Naive thymus-derived CD4-positive, alpha-beta T cell (primary cell): ENCODE measurements around the gene ZKSCAN1. TPM values are rescaled to one million over a fixed set of nuclear protein-coding genes. Genes with fewer than 3 reads are reported as not detected.

Source experiments
- ATAC-seq: fragments of 150-1000 bp; cut with Tn5 transposase; 2 replicates; pipeline ENCODE4 v1.10.0; 2021; ENCODE audit warnings: mild to moderate bottlenecking, moderate library complexity
- CTCF ChIA-PET: fragments of 350-600 bp; sonication (Branson Sonifier 250); formaldehyde crosslinking; loops from one replicate; lab custom pipeline; 2021; ENCODE audit warnings: antibody characterized with exemption; lab: Charles Lee
- POLR2A ChIA-PET: fragments of 350-600 bp; sonication (Branson Sonifier 250); formaldehyde crosslinking; loops from one replicate; lab custom pipeline; 2021; ENCODE audit warnings: antibody characterized with exemption, inconsistent platforms; lab: Charles Lee
- DNase-seq, 9 donors: peaks; one replicate each; pipeline versions ENCODE4 v3.0.0 to v3.0.0-alpha.2; 2020 to 2022; ENCODE audit warnings: mixed read lengths in 1 of 9
- H3K27ac ChIP-seq: one replicate; pipeline ENCODE4 v1.7.0; 2013; ENCODE audit warnings: mild to moderate bottlenecking, low read depth, low read length, moderate library complexity
- H3K27me3 ChIP-seq, 2 donors: one replicate each; pipeline ENCODE4 v1.7.0; 2013; ENCODE audit warnings: low read length in 2 of 2, mild to moderate bottlenecking in 2 of 2, moderate library complexity in 2 of 2; ENCODE audit not compliant: control insufficient read depth in 2 of 2, insufficient read depth in 2 of 2
- H3K36me3 ChIP-seq, 3 experiments: 1 replicate in 2 of 3; 2 replicates in 1 of 3; pipeline ENCODE4 v1.7.0; 2013; ENCODE audit warnings: low read length in 3 of 3, mild to moderate bottlenecking in 3 of 3, moderate library complexity in 1 of 3; ENCODE audit not compliant: insufficient read depth in 3 of 3, control insufficient read depth in 2 of 3
- H3K4me1 ChIP-seq, 2 donors: one replicate each; pipeline ENCODE4 v1.7.0; 2013; ENCODE audit warnings: low read length in 2 of 2, mild to moderate bottlenecking in 2 of 2, moderate library complexity in 1 of 2; ENCODE audit not compliant: control insufficient read depth in 2 of 2, insufficient read depth in 2 of 2
- H3K4me3 ChIP-seq: 2 replicates; pipeline ENCODE4 v1.7.0; 2013; ENCODE audit warnings: mild to moderate bottlenecking, low read length
- H3K9me3 ChIP-seq, 3 experiments: 1 replicate in 2 of 3; 2 replicates in 1 of 3; pipeline ENCODE4 v1.7.0; 2013; ENCODE audit warnings: low read length in 3 of 3; ENCODE audit not compliant: control insufficient read depth in 2 of 3
- H3K27ac Mint-ChIP-seq, 9 donors: one replicate each; pipeline ENCODE4 v1.8.0; 2020 to 2022; ENCODE audit warnings: mixed read lengths in 9 of 9, mild to moderate bottlenecking in 8 of 9, moderate library complexity in 5 of 9, inconsistent platforms in 2 of 9
- H3K27me3 Mint-ChIP-seq, 5 donors: one replicate each; pipeline ENCODE4 v1.8.0; 2021 to 2022; ENCODE audit warnings: mixed read lengths in 5 of 5, mild to moderate bottlenecking in 1 of 5
- H3K36me3 Mint-ChIP-seq, 5 donors: one replicate each; pipeline ENCODE4 v1.8.0; 2020 to 2022; ENCODE audit warnings: mixed read lengths in 5 of 5, mild to moderate bottlenecking in 3 of 5, inconsistent platforms in 1 of 5
- H3K4me1 Mint-ChIP-seq, 7 donors: one replicate each; pipeline ENCODE4 v1.8.0; 2020 to 2022; ENCODE audit warnings: mixed read lengths in 7 of 7, mild to moderate bottlenecking in 3 of 7, inconsistent platforms in 1 of 7
- H3K4me3 Mint-ChIP-seq, 10 donors: one replicate each; pipeline ENCODE4 v1.8.0; 2020 to 2022; ENCODE audit warnings: mild to moderate bottlenecking in 10 of 10, mixed read lengths in 10 of 10, moderate library complexity in 6 of 10, inconsistent platforms in 2 of 10
- H3K9me3 Mint-ChIP-seq, 11 donors: one replicate each; pipeline ENCODE4 v1.8.0; 2020 to 2022; ENCODE audit warnings: mixed read lengths in 11 of 11, mild to moderate bottlenecking in 4 of 11, inconsistent platforms in 1 of 11, moderate library complexity in 1 of 11
- intact Hi-C, 2 donors: fragments of 100-400 bp; cut with micrococcal nuclease; formaldehyde crosslinking; loops; one replicate each; pipeline ENCODE4 v1.15.1; 2023
- polyA plus RNA-seq, 2 donors: library from polyadenylated mRNA; unstranded; fragments of 300-500 nt; fragmentation: Illumina TruSeq; gene quantifications; one replicate each; pipeline ENCODE4 v1.2.3, GENCODE V29; 2021
- total RNA-seq, 6 experiments: library from RNA in 5 of 6; stranded (reverse) in 5 of 6; gene quantifications; 1 replicate in 5 of 6; 2 replicates in 1 of 6; pipeline ENCODE4 v1.2.3 and lab custom pipeline; 2021 to 2026

Gene ZKSCAN1
- total and polyA plus RNA-seq, 7 experiments from 2014 or later: 47.0 to 103 (median 57.5) TPM

DNA sequence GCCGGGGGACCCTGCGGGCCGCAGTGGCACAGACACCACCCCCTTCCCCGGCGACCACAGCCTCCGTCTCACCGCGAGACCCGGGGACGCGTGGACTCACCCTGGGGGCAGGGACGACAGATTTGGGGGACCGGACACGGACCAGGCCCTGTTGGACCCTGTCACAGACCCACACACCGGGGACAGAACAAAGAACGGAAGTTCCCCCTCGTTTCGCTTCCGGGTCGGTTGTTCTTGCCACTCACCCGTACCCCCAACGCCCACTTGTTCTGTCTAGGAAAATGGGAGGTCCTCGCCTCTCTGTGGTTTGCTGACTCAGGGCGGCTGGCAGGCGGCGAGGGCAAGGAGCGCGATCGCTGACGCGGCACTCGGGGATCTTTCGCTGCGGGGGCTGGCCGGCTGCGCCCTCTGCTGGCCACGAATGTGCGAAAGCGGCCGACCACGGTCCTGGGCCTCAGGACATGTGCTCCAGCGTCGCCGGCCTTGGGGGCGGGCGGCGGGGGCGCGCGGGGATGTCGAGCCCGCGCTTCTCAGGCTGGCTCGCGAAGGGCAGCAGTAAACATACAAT, 66.2 kb downstream of the ZKSCAN1 start, which contains the start of gene ZNF3:
TSS of gene ZNF3 (minus strand) at position 189 of the 568 bp plus-strand sequence. CDS start 4,366 bp downstream, outside the sequence.
- intact Hi-C loops: loop anchor here (1.0 to 10.0 kb wide), 26 partner anchors 8 to 1171 kb away; partner anchors contain the start of genes BUD31 (in 2 of the 2), MBLAC1 (in 2 of the 2), PDAP1 (in 2 of the 2) and TRIM4 (in 2 of the 2)
- H3K9me3 Mint-ChIP-seq: peaks cover 0 to 3% (median 0%) of the 10 kb centered on the region in 11 donors
- peak within 1 kb of the TSS; percentile 78 for H3K4me3 ChIP-seq

DNA sequence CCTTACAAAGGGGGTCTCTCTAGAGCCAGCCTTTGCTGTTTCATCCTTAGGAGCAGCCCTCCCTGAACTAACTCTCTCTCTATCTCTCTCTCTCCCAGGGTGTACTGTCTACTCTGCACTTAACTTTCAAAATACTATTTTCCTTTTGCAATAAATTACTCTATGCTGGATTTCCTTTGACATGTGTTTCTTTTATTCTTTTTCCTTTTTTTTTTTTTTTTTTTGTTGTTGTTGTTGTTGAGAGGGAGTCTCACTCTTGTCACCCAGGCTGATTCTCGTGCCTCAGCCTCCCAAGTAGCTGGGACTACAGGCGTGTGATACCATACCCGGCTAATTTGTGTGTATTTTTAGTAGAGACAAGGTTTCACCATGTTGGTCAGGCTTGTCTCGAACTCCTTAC, 67.6 kb downstream of the ZKSCAN1 start:
- H3K27me3 Mint-ChIP-seq: peaks cover 0 to 19% (median 0%) of the 10 kb centered on the region in 5 donors
- H3K4me1 ChIP-seq: peaks cover 5 to 19% of the 10 kb centered on the region in 2 donors
- peak overlapping the region; percentile 61 to 94 (median 84) for H3K27ac Mint-ChIP-seq
- CTCF ChIA-PET: interaction anchor here (0.6 to 1.1 kb wide), 4 partner anchors 48 to 175 kb away, joined by 3 to 6 read pairs (median 6); no protein-coding TSS in a partner anchor
- no peak for DNase-seq
- H3K4me1 Mint-ChIP-seq: peaks cover 26 to 50% (median 39%) of the 10 kb centered on the region in 7 donors
- no peak for ATAC-seq
- no peak overlapping the region for H3K4me3 ChIP-seq
- intact Hi-C loops: loop anchor here (1.0 to 10.0 kb wide), 7 partner anchors 17 to 678 kb away; partner anchors contain the start of genes BUD31 (in 1 of the 2), FBXO24 (in 1 of the 2), LRCH4 (in 1 of the 2) and MBLAC1 (in 1 of the 2)
- peak overlapping the region; percentile 76 to 95 (median 92) for H3K4me3 Mint-ChIP-seq
- peaks cover 0 to 13% (median 0%) of the 10 kb centered on the region in 3 experiments for H3K36me3 ChIP-seq
- no peaks in the 10 kb centered on the region for H3K9me3 ChIP-seq
- peaks cover 5 to 12% (median 7%) of the 10 kb centered on the region in 5 donors for H3K36me3 Mint-ChIP-seq
- H3K27ac ChIP-seq: no peak overlapping the region
- peaks cover 0 to 2% (median 0%) of the 10 kb centered on the region in 11 donors for H3K9me3 Mint-ChIP-seq
- H3K27me3 ChIP-seq: no peaks in the 10 kb centered on the region
- POLR2A ChIA-PET: interaction anchor here (0.6 to 2.0 kb wide), 10 partner anchors 8 to 459 kb away, joined by 3 to 9 read pairs (median 4); partner anchors contain the start of genes AP4M1 and MCM7

More for the DNA sequence above, 66.2 kb downstream of the ZKSCAN1 start, which contains the start of gene ZNF3:
- POLR2A ChIA-PET: interaction anchor here (0.7 to 2.0 kb wide), 11 partner anchors 8 to 594 kb away, joined by 3 to 9 read pairs (median 5); partner anchors contain the start of genes AP4M1, MCM7, TRIM4 and ZKSCAN1
- Mint-ChIP-seq H3K27ac (peak within 1 kb of the TSS; percentile 64 to 98 (median 91)), H3K27me3 (peaks cover 0 to 19% (median 0%) of the 10 kb centered on the region in 5 donors), H3K4me3 (peak within 1 kb of the TSS; percentile 89 to 96 (median 92)), H3K36me3 (peaks cover 5 to 18% (median 12%) of the 10 kb centered on the region in 5 donors), H3K4me1 (peaks cover 26 to 46% (median 41%) of the 10 kb centered on the region in 7 donors)
- H3K36me3 ChIP-seq: peaks cover 0 to 20% (median 4%) of the 10 kb centered on the region in 3 experiments
- peaks cover 5 to 18% of the 10 kb centered on the region in 2 donors for H3K4me1 ChIP-seq
- H3K27ac ChIP-seq: peak within 1 kb of the TSS; percentile 82
- CTCF ChIA-PET: interaction anchor here (0.7 to 1.5 kb wide), 4 partner anchors 33 to 86 kb away, joined by 3 to 6 read pairs (median 3); partner anchors contain the start of gene ZKSCAN1
- H3K27me3 ChIP-seq: no peaks in the 10 kb centered on the region
- DNase-seq (peak; percentile 87 to 98 (median 97)), ATAC-seq (peak; percentile 94)
- H3K9me3 ChIP-seq: no peaks in the 10 kb centered on the region

DNA sequence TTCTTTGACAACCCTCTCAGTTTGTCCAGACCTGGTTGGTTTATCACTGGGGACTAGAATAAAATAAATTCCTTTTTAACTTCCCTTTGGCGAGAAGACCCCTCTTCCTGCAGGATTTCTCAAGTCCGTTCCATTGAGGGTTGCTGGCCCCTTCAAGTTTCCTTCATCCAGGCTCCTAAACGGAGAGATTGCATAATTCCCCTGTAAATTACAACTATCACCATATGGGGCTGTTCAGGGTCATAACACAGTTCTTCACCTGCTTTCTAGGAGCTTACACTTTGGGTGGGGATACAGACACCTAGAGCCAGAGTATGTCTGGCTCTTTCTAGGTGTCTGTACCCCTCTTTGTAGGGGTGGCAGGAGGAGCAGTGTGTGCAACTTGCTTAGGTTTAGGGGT, 70.1 kb downstream of the ZKSCAN1 start:
- DNase-seq (no peak), ATAC-seq (no peak)
- H3K27ac ChIP-seq: no peak overlapping the region
- H3K9me3 ChIP-seq: no peaks in the 10 kb centered on the region
- H3K4me3 ChIP-seq: no peak overlapping the region
- H3K27me3 ChIP-seq: no peaks in the 10 kb centered on the region
- peaks cover 11 to 24% of the 10 kb centered on the region in 2 donors for H3K4me1 ChIP-seq
- Mint-ChIP-seq H3K4me3 (peak overlapping the region in 1 of 10 donors; percentile 54), H3K27ac (peak overlapping the region in 1 of 9 donors; percentile 62), H3K27me3 (peaks cover 0 to 19% (median 0%) of the 10 kb centered on the region in 5 donors), H3K4me1 (peaks cover 21 to 46% (median 37%) of the 10 kb centered on the region in 7 donors), H3K36me3 (peaks cover 0 to 10% (median 3%) of the 10 kb centered on the region in 5 donors), H3K9me3 (peaks cover 0 to 11% (median 0%) of the 10 kb centered on the region in 11 donors)
- H3K36me3 ChIP-seq: peaks cover 0 to 6% (median 3%) of the 10 kb centered on the region in 3 experiments
- ChIA-PET CTCF (no interaction called here), POLR2A (interaction anchor here (1.4 to 1.9 kb wide), 2 partner anchors 10 to 40 kb away, joined by 3 to 14 read pairs; partner anchors contain the start of gene MBLAC1)
- intact Hi-C loops: loop anchor here in 1 of 2 donors (10.0 kb wide), 2 partner anchors 581 to 681 kb away; partner anchors contain the start of genes BUD31, PDAP1, ZKSCAN5 and ZNF394

DNA sequence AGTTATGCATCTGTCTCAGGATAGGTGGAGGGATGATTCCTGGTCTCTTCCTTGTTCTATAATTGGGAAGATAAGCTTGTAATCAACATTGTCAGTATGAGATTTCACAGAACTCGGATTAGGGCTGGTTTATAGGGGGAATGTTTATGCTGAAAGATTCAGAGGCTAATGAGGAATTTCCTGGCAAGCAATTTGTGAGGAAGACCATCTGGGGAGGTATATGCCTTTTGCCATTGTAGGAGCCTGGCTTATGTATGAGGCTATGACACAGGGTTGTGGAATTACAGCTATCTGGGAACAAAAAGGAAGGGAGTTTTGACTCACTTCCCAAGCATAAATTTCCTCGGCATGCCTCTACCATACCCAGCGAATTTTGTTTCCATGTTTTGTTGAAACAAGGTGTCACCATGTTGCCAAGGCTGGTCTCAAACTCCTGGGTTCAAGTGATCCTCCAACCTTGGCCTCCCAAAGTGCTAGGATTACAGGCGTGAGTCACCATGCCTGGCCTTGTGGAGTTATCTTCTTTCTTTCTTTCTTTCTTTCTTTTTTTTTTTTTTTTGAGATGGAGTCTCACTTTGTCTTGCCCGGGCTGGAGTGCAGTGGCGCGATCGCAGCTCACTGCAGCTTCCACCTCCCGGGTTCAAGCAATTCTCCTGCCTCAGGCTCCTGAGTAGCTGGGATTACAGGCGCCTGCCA, 71.8 kb downstream of the ZKSCAN1 start:
- ChIA-PET POLR2A (interaction anchor here (5.2 kb wide), 1 partner anchor 13 kb away, joined by 59 read pairs; the partner anchor contains the start of genes AP4M1 and MCM7), CTCF (interaction anchor here (0.6 to 0.9 kb wide), 2 partner anchors 8 to 29 kb away, joined by 3 read pairs; no protein-coding TSS in a partner anchor)
- H3K27me3 ChIP-seq: no peaks in the 10 kb centered on the region
- no peak for ATAC-seq
- DNase-seq: no peak
- peaks cover 0 to 19% (median 0%) of the 10 kb centered on the region in 5 donors for H3K27me3 Mint-ChIP-seq
- H3K36me3 ChIP-seq: peaks cover 0 to 23% (median 4%) of the 10 kb centered on the region in 3 experiments
- peaks cover 0 to 11% (median 0%) of the 10 kb centered on the region in 11 donors for H3K9me3 Mint-ChIP-seq
- H3K4me1 ChIP-seq: peaks cover 11 to 20% of the 10 kb centered on the region in 2 donors
- no peaks in the 10 kb centered on the region for H3K9me3 ChIP-seq
- H3K36me3 Mint-ChIP-seq: peaks cover 0 to 19% (median 12%) of the 10 kb centered on the region in 5 donors
- H3K4me3 ChIP-seq: no peak overlapping the region
- H3K27ac ChIP-seq: no peak overlapping the region
- peak overlapping the region; percentile 20 to 90 (median 62) for H3K4me3 Mint-ChIP-seq
- H3K4me1 Mint-ChIP-seq: peaks cover 19 to 44% (median 27%) of the 10 kb centered on the region in 7 donors
- peak overlapping the region; percentile 11 to 95 (median 79) for H3K27ac Mint-ChIP-seq
- intact Hi-C loops: loop anchor here in 1 of 2 donors (10.0 kb wide), 2 partner anchors 582 to 682 kb away; partner anchors contain the start of genes BUD31, PDAP1, ZKSCAN5 and ZNF394

DNA sequence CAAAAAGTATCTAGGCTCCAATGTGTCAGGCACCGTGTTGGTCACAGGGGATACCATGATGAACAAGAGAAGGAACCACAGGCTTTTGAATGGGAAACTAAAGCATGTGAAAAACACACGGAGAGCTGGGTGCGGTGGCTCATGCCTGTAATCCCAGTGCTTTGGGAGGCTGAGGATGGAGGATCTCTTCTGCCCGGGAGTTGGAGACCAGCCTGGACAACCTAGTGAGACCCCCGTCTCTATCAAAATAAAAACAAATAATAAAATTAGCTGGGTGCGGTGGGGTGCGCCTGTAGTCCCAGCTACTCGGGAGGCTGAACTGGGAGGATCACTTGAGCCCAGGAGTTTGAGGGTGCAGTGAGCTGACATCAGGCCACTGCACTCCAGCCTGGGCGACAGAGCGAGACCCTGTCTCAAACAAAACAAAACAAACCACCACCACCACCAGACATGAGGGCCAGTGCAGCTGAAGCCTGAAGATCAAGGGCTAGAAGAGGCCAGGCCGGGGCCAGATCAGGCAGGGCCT, 72.8 kb downstream of the ZKSCAN1 start:
- peak overlapping the region; percentile 82 to 96 (median 90) for H3K4me3 Mint-ChIP-seq
- ChIA-PET POLR2A (interaction anchor here (0.7 to 5.2 kb wide), 9 partner anchors 9 to 530 kb away, joined by 3 to 59 read pairs (median 3); partner anchors contain the start of genes AP4M1, GPC2, MBLAC1 and MCM7), CTCF (interaction anchor here (0.6 to 1.2 kb wide), 4 partner anchors 9 to 531 kb away, joined by 3 to 4 read pairs (median 3); no protein-coding TSS in a partner anchor)
- no peak for ATAC-seq
- H3K4me3 ChIP-seq: peak overlapping the region; percentile 61
- peak in 1 of 9 donors; percentile 5 for DNase-seq
- peak overlapping the region; percentile 87 for H3K27ac ChIP-seq
- intact Hi-C loops: loop anchor here (1.0 to 10.0 kb wide), 4 partner anchors 13 to 683 kb away; partner anchors contain the start of genes AP4M1 (in 1 of the 2), BUD31 (in 1 of the 2), MBLAC1 (in 1 of the 2) and MCM7 (in 1 of the 2)
- peaks cover 6 to 11% of the 10 kb centered on the region in 2 donors for H3K4me1 ChIP-seq
- peaks cover 0 to 27% (median 14%) of the 10 kb centered on the region in 5 donors for H3K36me3 Mint-ChIP-seq
- H3K4me1 Mint-ChIP-seq: peaks cover 11 to 40% (median 20%) of the 10 kb centered on the region in 7 donors
- no peaks in the 10 kb centered on the region for H3K9me3 ChIP-seq
- no peaks in the 10 kb centered on the region for H3K27me3 ChIP-seq
- H3K27me3 Mint-ChIP-seq: peaks cover 0 to 16% (median 0%) of the 10 kb centered on the region in 5 donors
- peak overlapping the region; percentile 89 to 96 (median 94) for H3K27ac Mint-ChIP-seq
- peaks cover 0 to 33% (median 6%) of the 10 kb centered on the region in 3 experiments for H3K36me3 ChIP-seq
- H3K9me3 Mint-ChIP-seq: peaks cover 0 to 11% (median 0%) of the 10 kb centered on the region in 11 donors
